Upper lobe of right lung (tissue), 1 donor: ENCODE results near the gene EPHB4. TPM values are rescaled to one million over a fixed set of nuclear protein-coding genes. Genes with fewer than 3 reads are reported as not detected.
"Not testable (repeated sequence)": the region's sequence is repeated elsewhere in the genome, so short reads cannot be mapped to it uniquely, and the experiment has no call there.

Source experiments
- ATAC-seq: fragments of 200-7000 bp; cut with Tn5 transposase; one replicate; pipeline ENCODE4 v1.9.1; 2020; ENCODE audit warnings: mild to moderate bottlenecking, moderate library complexity
- DNase-seq: peaks from one replicate; pipeline ENCODE4 v3.0.0-alpha.2; 2020
- H3K27ac ChIP-seq: fragments of 200-600 bp; one replicate; pipeline ENCODE4 v1.8.0; 2022
- H3K27me3 ChIP-seq: fragments of 200-600 bp; one replicate; pipeline ENCODE4 v1.8.0; 2022; ENCODE audit warnings: mild to moderate bottlenecking
- H3K36me3 ChIP-seq: fragments of 200-600 bp; one replicate; pipeline ENCODE4 v1.8.0; 2022
- H3K4me1 ChIP-seq: fragments of 200-600 bp; one replicate; pipeline ENCODE4 v1.8.0; 2022
- H3K4me3 ChIP-seq: fragments of 200-600 bp; one replicate; pipeline ENCODE4 v1.8.0; 2022; ENCODE audit warnings: mild to moderate bottlenecking
- H3K9me3 ChIP-seq: fragments of 200-600 bp; one replicate; pipeline ENCODE4 v1.8.0; 2022
- CTCF ChIP-seq: fragments of 200-600 bp; IDR thresholded peaks from one replicate; pipeline ENCODE4 v1.8.0; 2022; ENCODE audit warnings: antibody characterized with exemption
- intact Hi-C: fragments of 100-400 bp; cut with DNase I; formaldehyde crosslinking; loops from one replicate; pipeline ENCODE4 v1.11.0; 2022
- total RNA-seq: library from RNA; stranded (reverse); fragmentation: NEBNext Ultra II Directional; extraction: Animal tissue kit (Norgen Biotek cat#: 25700); gene quantifications from one replicate; pipeline ENCODE4 v1.2.1, GENCODE V29; 2021
- donor health status: DM: no; HTN: yes; CAD: no; lungs with severe emphysema.

The EPHB4 gene
- total RNA-seq, 1 donor from 2014 or later, result 117 TPM

DNA sequence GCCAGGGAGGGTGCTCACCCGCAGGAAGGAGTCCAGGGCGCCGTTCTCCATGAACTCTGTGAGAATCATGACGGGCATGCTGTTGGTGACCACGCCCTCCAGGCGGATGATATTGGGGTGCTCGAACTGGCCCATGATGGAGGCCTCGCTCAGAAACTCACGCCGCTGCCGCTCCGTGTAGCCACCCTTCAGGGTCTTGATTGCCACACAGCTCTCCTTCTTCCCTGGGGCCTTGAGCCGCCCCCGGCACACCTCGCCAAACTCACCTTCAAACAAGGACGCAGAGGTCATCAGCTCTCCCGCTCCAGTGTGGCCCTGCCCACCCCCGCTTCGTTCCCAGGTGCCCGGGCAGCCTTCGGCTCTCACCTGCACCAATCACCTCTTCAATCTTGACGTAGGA lies 14.6 kb downstream of the EPHB4 start:
- DNase-seq (no peak), ATAC-seq (no peak)
- Histone ChIP-seq H3K36me3 (peaks cover 71% of the 10 kb centered on the region), H3K4me1 (no peaks in the 10 kb centered on the region), H3K27me3 (no peaks in the 10 kb centered on the region), H3K27ac (no peak overlapping the region), H3K4me3 (no peak overlapping the region), H3K9me3 (no peaks in the 10 kb centered on the region)
- no peak for TF ChIP-seq CTCF
- intact Hi-C loops, result no loop called here

- Histone ChIP-seq H3K36me3 (peaks cover 82% of the 10 kb centered on the region), H3K9me3 (no peaks in the 10 kb centered on the region), H3K27me3 (no peaks in the 10 kb centered on the region), H3K27ac (no peak overlapping the region), H3K4me1 (no peaks in the 10 kb centered on the region), H3K4me3 (no peak overlapping the region)
- ATAC-seq (no peak), DNase-seq (no peak)
- TF ChIP-seq CTCF, result no peak
- intact Hi-C loops, result no loop called here
Observed at GRCh38 chr7:100811480-100811879, 15.8 kb downstream of the EPHB4 start.

DNA sequence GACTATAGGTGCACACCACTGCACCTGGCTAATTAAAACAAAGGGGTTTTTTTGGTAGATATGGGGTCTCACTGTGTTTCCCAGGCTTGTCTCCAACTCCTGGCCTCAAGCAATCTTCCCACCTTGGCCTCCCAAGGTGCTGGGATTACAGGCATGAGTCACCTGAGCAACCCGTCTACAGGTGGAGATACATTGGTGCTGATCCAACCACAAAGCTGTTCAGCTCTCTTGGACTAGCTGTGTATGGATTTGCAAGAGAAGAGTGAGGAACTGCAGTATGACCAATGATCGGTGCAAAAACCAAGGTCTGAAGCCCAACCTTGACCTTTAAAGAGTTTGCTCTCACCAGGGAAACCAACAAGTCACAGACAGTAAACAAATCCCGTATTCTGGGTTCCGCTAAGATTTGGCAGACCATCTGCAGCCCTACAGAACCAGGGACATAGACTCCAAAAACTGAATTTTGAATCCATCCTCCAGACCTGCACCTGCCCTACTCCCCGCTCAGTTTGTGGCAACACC lies 18.9 kb downstream of the EPHB4 start:
- ATAC-seq (no peak), DNase-seq (no peak)
- TF ChIP-seq CTCF, result no peak
- Histone ChIP-seq H3K27me3 (no peaks in the 10 kb centered on the region), H3K4me3 (no peak overlapping the region), H3K9me3 (no peaks in the 10 kb centered on the region), H3K27ac (no peak overlapping the region), H3K36me3 (peaks cover 81% of the 10 kb centered on the region), H3K4me1 (peaks cover 6% of the 10 kb centered on the region)
- intact Hi-C loops, result no loop called here

- ATAC-seq, intact Hi-C loops, H3K4me3 ChIP-seq, H3K9me3 ChIP-seq, H3K27ac ChIP-seq, DNase-seq, H3K27me3 ChIP-seq: not testable (repeated sequence)
- Histone ChIP-seq H3K36me3 (peaks cover 70% of the 10 kb centered on the region), H3K4me1 (peaks cover 21% of the 10 kb centered on the region)
Observed at GRCh38 chr7:100806883-100807282, 20.4 kb downstream of the EPHB4 start.

DNA sequence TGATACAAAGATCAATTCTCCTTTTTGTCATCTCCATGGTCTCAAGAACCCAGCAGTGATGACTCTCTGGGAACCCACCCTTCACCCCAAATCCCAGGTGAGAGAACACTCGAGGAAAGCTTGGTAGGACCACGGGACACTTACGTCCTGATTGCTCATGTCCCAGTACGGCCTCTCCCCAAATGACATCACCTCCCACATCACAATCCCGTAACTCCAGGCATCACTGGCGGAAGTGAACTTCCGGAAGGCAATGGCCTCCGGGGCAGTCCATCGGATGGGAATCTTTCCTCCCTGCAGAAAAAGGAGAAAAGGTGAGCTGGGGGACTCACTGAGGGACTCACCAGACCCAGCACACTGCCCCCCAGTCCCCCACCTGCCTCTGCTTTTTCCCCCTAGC lies 21.0 kb downstream of the EPHB4 start:
- intact Hi-C loops, result no loop called here
- DNase-seq, result no peak
- H3K36me3 ChIP-seq, result peaks cover 67% of the 10 kb centered on the region
- no peak for TF ChIP-seq CTCF
- H3K27me3 ChIP-seq, result no peaks in the 10 kb centered on the region
- H3K4me3 ChIP-seq, result no peak overlapping the region
- H3K4me1 ChIP-seq, result peaks cover 26% of the 10 kb centered on the region
- ATAC-seq, result no peak
- no peak overlapping the region for H3K27ac ChIP-seq
- H3K9me3 ChIP-seq, result no peaks in the 10 kb centered on the region

DNA sequence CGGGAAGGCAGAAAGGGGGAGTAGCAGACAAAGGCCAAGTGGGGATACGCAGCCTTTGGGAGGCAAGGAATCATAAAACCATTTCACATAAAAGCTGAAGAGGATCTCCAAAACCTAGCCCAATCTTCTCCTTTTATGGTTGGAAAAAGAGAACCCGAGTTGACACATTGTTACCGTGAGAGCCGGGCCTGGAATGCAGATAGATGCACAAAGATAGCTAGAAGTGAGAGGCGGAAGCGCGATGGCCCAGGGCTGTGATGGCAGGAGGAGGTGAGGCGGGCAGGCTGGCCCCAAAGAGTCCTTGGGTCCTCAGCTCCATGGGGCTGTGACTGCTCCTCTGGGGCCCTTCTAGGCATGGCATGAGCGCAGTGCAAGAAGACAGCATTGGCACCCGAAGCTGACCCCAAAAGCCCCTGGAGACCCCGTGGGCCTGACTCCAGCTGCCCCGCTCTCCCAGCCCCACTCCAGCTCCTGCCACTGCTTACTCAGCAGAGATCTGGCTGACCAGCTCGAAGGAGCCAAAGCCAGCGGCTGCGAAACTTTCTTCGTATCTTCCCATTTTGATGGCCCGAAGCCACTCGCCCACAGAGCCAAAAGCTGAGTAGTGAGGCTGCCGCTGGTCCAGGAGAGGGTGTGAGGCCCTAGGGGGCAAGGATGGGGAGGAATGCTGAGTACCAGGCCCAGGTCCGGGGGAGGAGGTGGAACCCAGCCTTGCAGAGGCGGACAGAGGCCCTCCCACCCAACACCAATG lies 22.5 kb downstream of the EPHB4 start:
- Histone ChIP-seq H3K4me1 (peaks cover 26% of the 10 kb centered on the region), H3K27me3 (no peaks in the 10 kb centered on the region), H3K9me3 (no peaks in the 10 kb centered on the region), H3K27ac (no peak overlapping the region), H3K4me3 (no peak overlapping the region), H3K36me3 (peaks cover 53% of the 10 kb centered on the region)
- intact Hi-C loops, result loop anchor here (5.0 kb wide), 1 partner anchor 47 kb away; the partner anchor contains the start of gene SLC12A9
- no peak for DNase-seq
- TF ChIP-seq CTCF, result no peak
- ATAC-seq, result no peak
